GM23338 (cell line): Measurements from ENCODE around the gene NOSIP. TPM values are rescaled to one million over a fixed set of nuclear protein-coding genes. Genes with fewer than 3 reads are reported as not detected.

Experiments used
- ATAC-seq: fragments of 200-7000 bp; cut with Tn5 transposase; 3 replicates; pipeline ENCODE4 v1.9.1; 2020
- DNase-seq: peaks from one replicate; pipeline ENCODE4 v3.0.0-alpha.2; 2015; ENCODE audit warnings: low spot score
- H2AFZ ChIP-seq: fragments of 200-600 bp; sonication (generic); 2 replicates; pipeline ENCODE4 v1.8.0; 2016; ENCODE audit warnings: antibody characterized with exemption, mild to moderate bottlenecking, moderate library complexity
- H3F3A ChIP-seq: fragments of 200-600 bp; sonication (generic); replicated peaks from 2 replicates; pipeline ENCODE4 v1.8.0; 2017; ENCODE audit warnings: antibody characterized with exemption, mixed run types, low read depth
- H3K27ac ChIP-seq: fragments of 200-600 bp; sonication (generic); 2 replicates; pipeline ENCODE4 v1.6.1; 2016; ENCODE audit warnings: low read depth
- H3K27me3 ChIP-seq: fragments of 200-600 bp; sonication (generic); 2 replicates; pipeline ENCODE4 v1.8.0; 2016; ENCODE audit warnings: mild to moderate bottlenecking, mixed run types, moderate library complexity; ENCODE audit not compliant: insufficient read depth
- H3K36me3 ChIP-seq: fragments of 200-600 bp; sonication (generic); 2 replicates; pipeline ENCODE4 v1.8.0; 2016; ENCODE audit warnings: mild to moderate bottlenecking; ENCODE audit not compliant: insufficient read depth
- H3K4me1 ChIP-seq: fragments of 200-600 bp; sonication (generic); 2 replicates; pipeline ENCODE4 v1.8.0; 2016; ENCODE audit warnings: mild to moderate bottlenecking, moderate library complexity; ENCODE audit not compliant: insufficient read depth
- H3K4me2 ChIP-seq: fragments of 200-600 bp; sonication (generic); 2 replicates; pipeline ENCODE4 v1.7.1; 2017; ENCODE audit warnings: mixed run types
- H3K4me3 ChIP-seq: fragments of 200-600 bp; sonication (generic); 2 replicates; pipeline ENCODE4 v1.6.1; 2016; ENCODE audit warnings: mixed run types
- H3K79me2 ChIP-seq: fragments of 200-600 bp; sonication (generic); replicated peaks from 2 replicates; pipeline ENCODE4 v1.8.0; 2017; ENCODE audit warnings: mild to moderate bottlenecking; ENCODE audit not compliant: insufficient read depth
- H3K9me2 ChIP-seq: fragments of 200-600 bp; sonication (generic); 2 replicates; pipeline ENCODE4 v1.8.0; 2017; ENCODE audit not compliant: insufficient read depth
- H4K20me1 ChIP-seq: fragments of 200-600 bp; sonication (generic); replicated peaks from 2 replicates; pipeline ENCODE4 v1.8.0; 2017; ENCODE audit warnings: mild to moderate bottlenecking; ENCODE audit not compliant: insufficient read depth
- H3K27ac Mint-ChIP-seq: 2 replicates; pipeline ENCODE4 v1.8.0; 2020; ENCODE audit warnings: inconsistent platforms, mild to moderate bottlenecking, moderate library complexity, mixed read lengths
- H3K27me3 Mint-ChIP-seq: 3 replicates; pipeline ENCODE4 v1.8.0; 2022; ENCODE audit warnings: low read depth, mild to moderate bottlenecking, moderate library complexity, mixed read lengths, inconsistent platforms; ENCODE audit not compliant: insufficient read depth, poor library complexity
- H3K36me3 Mint-ChIP-seq: 3 replicates; pipeline ENCODE4 v1.8.0; 2021; ENCODE audit warnings: low read depth, mild to moderate bottlenecking, inconsistent platforms, moderate library complexity, mixed read lengths
- H3K4me1 Mint-ChIP-seq: 3 replicates; pipeline ENCODE4 v1.8.0; 2020; ENCODE audit warnings: mild to moderate bottlenecking, inconsistent platforms, mixed read lengths
- H3K4me3 Mint-ChIP-seq: 3 replicates; pipeline ENCODE4 v1.8.0; 2021; ENCODE audit warnings: moderate library complexity, mild to moderate bottlenecking, inconsistent platforms, mixed read lengths
- H3K9me3 Mint-ChIP-seq: 3 replicates; pipeline ENCODE4 v1.8.0; 2020; ENCODE audit warnings: moderate library complexity, mild to moderate bottlenecking, inconsistent platforms, mixed read lengths
- CTCF ChIP-seq, 2 experiments: fragments of 200-600 bp in 1 of 2; sonication (generic) in 1 of 2; conservative IDR thresholded peaks; 2 replicates each; pipeline versions ENCODE4 v1.5.1 to v1.6.1; 2016 to 2017; ENCODE audit warnings: antibody characterized with exemption in 2 of 2, low read depth in 2 of 2, mild to moderate bottlenecking in 2 of 2, moderate library complexity in 1 of 2
- EZH2 ChIP-seq: fragments of 200-600 bp; sonication (generic); IDR thresholded peaks from one replicate; pipeline ENCODE4 v1.8.0; 2017; ENCODE audit warnings: antibody characterized with exemption, mild to moderate bottlenecking, low read depth; ENCODE audit not compliant: unreplicated experiment
- EZH2phosphoT487 ChIP-seq: fragments of 200-600 bp; sonication (generic); IDR thresholded peaks from one replicate; pipeline ENCODE4 v1.8.1; 2018; ENCODE audit warnings: antibody characterized with exemption; ENCODE audit not compliant: unreplicated experiment
- POLR2AphosphoS5 ChIP-seq: IDR thresholded peaks from 2 replicates; pipeline ENCODE4 v1.6.1; 2016; ENCODE audit warnings: antibody characterized with exemption, low read depth
- STAT1 ChIP-seq: IDR thresholded peaks from one replicate; pipeline ENCODE4 v1.6.1; 2016; ENCODE audit warnings: antibody characterized with exemption; ENCODE audit not compliant: unreplicated experiment
- ZNF114 ChIP-seq: fragments of 250-450 bp; sonication (Bioruptor Pico); IDR thresholded peaks from 2 replicates; pipeline ENCODE4 v1.5.0; 2020; ENCODE audit warnings: mild to moderate bottlenecking, moderate library complexity
- ZNF331 ChIP-seq: fragments of 250-450 bp; sonication (Bioruptor Pico); IDR thresholded peaks from 2 replicates; pipeline ENCODE4 v1.5.0; 2020; ENCODE audit warnings: low read depth, mild to moderate bottlenecking, moderate library complexity
- polyA plus RNA-seq: library from polyadenylated mRNA; unstranded; fragments of >200 nt; fragmentation: Nextera tagmentation; extraction: Ambion mirVana; gene quantifications from 2 replicates; pipeline ENCODE4 v1.2.1, GENCODE V29; 2016
- total RNA-seq: library from RNA; depleted of rRNA; stranded (reverse); fragments of >200 nt; shearing (Covaris generic); gene quantifications from 2 replicates; pipeline ENCODE4 v1.2.3, GENCODE V29; 2014
- TF ChIP-seq, protein P1 (sequence below): fragments of 250-450 bp; sonication (Bioruptor Pico); IDR thresholded peaks from 2 replicates; pipeline ENCODE4 v1.5.0; 2020; ENCODE audit warnings: mild to moderate bottlenecking, moderate library complexity
- TF ChIP-seq, protein P2 (sequence below): IDR thresholded peaks from one replicate; pipeline ENCODE4 v1.6.1; 2018; ENCODE audit warnings: antibody characterized with exemption; ENCODE audit not compliant: unreplicated experiment

NOSIP gene
- total and polyA plus RNA-seq, 2 experiments from 2014 or later = 88.5 to 143 TPM

DNA sequence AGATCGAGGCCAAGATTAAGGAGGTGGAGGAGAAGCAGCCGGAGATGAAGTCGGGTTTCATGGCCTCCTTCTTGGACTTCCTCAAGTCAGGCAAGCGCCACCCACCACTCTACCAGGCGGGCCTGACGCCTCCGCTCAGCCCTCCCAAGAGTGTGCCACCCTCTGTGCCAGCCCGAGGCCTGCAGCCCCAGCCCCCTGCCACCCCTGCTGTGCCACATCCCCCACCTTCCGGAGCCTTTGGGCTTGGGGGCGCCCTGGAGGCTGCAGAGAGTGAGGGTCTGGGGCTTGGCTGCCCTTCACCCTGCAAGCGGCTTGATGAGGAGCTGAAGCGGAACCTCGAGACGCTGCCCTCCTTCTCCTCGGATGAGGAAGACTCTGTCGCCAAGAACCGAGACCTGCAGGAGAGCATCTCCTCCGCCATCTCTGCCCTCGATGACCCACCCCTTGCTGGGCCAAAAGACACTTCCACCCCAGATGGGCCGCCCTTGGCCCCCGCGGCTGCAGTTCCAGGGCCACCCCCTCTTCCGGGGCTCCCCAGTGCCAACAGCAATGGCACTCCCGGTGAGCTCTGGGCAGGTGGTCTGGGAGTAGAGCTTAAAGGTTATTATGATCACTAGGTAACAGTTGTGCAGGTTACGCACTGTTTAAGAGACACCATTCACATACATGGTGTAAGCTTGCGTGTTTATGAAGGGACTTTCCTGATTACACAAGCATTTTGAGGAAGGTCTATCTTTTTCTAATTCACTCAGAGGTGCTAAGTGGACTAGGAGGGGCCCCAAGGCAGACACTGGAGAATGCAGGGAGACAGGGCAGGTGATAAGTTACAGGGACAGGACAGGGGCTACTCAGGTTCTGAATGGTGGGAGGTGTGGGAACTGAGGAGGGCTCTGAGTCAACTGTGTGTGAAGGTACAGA lies 19.3 kb upstream of the NOSIP start:
- Histone ChIP-seq H3K79me2 (peaks cover 78% of the 10 kb centered on the region), H3K36me3 (peaks cover 29% of the 10 kb centered on the region), H3K27ac (no peak overlapping the region), H2AFZ (no peak overlapping the region), H3K4me1 (no peaks in the 10 kb centered on the region), H3K9me2 (no peaks in the 10 kb centered on the region), H4K20me1 (peaks cover 22% of the 10 kb centered on the region), H3F3A (peaks cover 32% of the 10 kb centered on the region), H3K4me3 (no peak overlapping the region), H3K27me3 (no peaks in the 10 kb centered on the region), H3K4me2 (no peak overlapping the region)
- Mint-ChIP-seq H3K27me3 (peaks cover 17% of the 10 kb centered on the region), H3K36me3 (peaks cover 64% of the 10 kb centered on the region), H3K4me1 (no peaks in the 10 kb centered on the region), H3K9me3 (no peaks in the 10 kb centered on the region), H3K4me3 (no peak overlapping the region), H3K27ac (no peak overlapping the region)
- DNase-seq = no peak
- no peak for ATAC-seq
- TF ChIP-seq CTCF (conservative IDR thresholded peaks at IDR 0.05; ENCODE audit: low read depth in 2 of 2) (no peak), ZNF114 (CRISPR knock-in tag) (no peak), STAT1 (no peak), EZH2 (no peak), EZH2phosphoT487 (no peak), ZNF331 (CRISPR knock-in tag) (no peak), POLR2AphosphoS5 (no peak)
- TF ChIP-seq, protein P1, sequence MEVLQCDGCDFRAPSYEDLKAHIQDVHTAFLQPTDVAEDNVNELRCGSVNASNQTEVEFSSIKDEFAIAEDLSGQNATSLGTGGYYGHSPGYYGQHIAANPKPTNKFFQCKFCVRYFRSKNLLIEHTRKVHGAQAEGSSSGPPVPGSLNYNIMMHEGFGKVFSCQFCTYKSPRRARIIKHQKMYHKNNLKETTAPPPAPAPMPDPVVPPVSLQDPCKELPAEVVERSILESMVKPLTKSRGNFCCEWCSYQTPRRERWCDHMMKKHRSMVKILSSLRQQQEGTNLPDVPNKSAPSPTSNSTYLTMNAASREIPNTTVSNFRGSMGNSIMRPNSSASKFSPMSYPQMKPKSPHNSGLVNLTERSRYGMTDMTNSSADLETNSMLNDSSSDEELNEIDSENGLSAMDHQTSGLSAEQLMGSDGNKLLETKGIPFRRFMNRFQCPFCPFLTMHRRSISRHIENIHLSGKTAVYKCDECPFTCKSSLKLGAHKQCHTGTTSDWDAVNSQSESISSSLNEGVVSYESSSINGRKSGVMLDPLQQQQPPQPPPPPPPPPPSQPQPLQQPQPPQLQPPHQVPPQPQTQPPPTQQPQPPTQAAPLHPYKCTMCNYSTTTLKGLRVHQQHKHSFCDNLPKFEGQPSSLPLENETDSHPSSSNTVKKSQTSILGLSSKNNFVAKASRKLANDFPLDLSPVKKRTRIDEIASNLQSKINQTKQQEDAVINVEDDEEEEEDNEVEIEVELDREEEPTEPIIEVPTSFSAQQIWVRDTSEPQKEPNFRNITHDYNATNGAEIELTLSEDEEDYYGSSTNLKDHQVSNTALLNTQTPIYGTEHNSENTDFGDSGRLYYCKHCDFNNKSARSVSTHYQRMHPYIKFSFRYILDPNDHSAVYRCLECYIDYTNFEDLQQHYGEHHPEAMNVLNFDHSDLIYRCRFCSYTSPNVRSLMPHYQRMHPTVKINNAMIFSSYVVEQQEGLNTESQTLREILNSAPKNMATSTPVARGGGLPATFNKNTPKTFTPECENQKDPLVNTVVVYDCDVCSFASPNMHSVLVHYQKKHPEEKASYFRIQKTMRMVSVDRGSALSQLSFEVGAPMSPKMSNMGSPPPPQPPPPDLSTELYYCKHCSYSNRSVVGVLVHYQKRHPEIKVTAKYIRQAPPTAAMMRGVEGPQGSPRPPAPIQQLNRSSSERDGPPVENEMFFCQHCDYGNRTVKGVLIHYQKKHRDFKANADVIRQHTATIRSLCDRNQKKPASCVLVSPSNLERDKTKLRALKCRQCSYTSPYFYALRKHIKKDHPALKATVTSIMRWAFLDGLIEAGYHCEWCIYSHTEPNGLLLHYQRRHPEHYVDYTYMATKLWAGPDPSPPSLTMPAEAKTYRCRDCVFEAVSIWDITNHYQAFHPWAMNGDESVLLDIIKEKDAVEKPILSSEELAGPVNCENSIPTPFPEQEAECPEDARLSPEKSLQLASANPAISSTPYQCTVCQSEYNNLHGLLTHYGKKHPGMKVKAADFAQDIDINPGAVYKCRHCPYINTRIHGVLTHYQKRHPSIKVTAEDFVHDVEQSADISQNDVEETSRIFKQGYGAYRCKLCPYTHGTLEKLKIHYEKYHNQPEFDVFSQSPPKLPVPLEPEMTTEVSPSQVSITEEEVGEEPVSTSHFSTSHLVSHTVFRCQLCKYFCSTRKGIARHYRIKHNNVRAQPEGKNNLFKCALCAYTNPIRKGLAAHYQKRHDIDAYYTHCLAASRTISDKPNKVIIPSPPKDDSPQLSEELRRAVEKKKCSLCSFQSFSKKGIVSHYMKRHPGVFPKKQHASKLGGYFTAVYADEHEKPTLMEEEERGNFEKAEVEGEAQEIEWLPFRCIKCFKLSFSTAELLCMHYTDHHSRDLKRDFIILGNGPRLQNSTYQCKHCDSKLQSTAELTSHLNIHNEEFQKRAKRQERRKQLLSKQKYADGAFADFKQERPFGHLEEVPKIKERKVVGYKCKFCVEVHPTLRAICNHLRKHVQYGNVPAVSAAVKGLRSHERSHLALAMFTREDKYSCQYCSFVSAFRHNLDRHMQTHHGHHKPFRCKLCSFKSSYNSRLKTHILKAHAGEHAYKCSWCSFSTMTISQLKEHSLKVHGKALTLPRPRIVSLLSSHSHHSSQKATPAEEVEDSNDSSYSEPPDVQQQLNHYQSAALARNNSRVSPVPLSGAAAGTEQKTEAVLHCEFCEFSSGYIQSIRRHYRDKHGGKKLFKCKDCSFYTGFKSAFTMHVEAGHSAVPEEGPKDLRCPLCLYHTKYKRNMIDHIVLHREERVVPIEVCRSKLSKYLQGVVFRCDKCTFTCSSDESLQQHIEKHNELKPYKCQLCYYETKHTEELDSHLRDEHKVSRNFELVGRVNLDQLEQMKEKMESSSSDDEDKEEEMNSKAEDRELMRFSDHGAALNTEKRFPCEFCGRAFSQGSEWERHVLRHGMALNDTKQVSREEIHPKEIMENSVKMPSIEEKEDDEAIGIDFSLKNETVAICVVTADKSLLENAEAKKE (CRISPR knock-in tag) = no peak
- TF ChIP-seq, protein P2, sequence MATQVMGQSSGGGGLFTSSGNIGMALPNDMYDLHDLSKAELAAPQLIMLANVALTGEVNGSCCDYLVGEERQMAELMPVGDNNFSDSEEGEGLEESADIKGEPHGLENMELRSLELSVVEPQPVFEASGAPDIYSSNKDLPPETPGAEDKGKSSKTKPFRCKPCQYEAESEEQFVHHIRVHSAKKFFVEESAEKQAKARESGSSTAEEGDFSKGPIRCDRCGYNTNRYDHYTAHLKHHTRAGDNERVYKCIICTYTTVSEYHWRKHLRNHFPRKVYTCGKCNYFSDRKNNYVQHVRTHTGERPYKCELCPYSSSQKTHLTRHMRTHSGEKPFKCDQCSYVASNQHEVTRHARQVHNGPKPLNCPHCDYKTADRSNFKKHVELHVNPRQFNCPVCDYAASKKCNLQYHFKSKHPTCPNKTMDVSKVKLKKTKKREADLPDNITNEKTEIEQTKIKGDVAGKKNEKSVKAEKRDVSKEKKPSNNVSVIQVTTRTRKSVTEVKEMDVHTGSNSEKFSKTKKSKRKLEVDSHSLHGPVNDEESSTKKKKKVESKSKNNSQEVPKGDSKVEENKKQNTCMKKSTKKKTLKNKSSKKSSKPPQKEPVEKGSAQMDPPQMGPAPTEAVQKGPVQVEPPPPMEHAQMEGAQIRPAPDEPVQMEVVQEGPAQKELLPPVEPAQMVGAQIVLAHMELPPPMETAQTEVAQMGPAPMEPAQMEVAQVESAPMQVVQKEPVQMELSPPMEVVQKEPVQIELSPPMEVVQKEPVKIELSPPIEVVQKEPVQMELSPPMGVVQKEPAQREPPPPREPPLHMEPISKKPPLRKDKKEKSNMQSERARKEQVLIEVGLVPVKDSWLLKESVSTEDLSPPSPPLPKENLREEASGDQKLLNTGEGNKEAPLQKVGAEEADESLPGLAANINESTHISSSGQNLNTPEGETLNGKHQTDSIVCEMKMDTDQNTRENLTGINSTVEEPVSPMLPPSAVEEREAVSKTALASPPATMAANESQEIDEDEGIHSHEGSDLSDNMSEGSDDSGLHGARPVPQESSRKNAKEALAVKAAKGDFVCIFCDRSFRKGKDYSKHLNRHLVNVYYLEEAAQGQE = no peak
